Activated CD8-positive, alpha-beta memory T cell treated with anti-CD3 and anti-CD28 coated beads, Interleukin-2, amount 50 U/mL, for 4 hours (primary cell): ENCODE data around the gene ELL.
A peak's percentile ranks its signal among the peaks of the same experiment; 100 is the strongest.
"Not testable (repeated sequence)": the region's sequence is repeated elsewhere in the genome, so short reads cannot be mapped to it uniquely, and the experiment has no call there.

Source experiments
- DNase-seq: peaks from one replicate; pipeline ENCODE4 v3.0.0-alpha.2; 2020

ELL gene

GRCh38 chr19:18419195-18419698 lies 102.6 kb downstream of the ELL start, which contains the start of gene SSBP4:
Gene SSBP4, plus strand, starts transcription at chr19:18419398. Its CDS starts 251 bp downstream, at chr19:18419649.
- DNase-seq, result peak; percentile 64

DNA sequence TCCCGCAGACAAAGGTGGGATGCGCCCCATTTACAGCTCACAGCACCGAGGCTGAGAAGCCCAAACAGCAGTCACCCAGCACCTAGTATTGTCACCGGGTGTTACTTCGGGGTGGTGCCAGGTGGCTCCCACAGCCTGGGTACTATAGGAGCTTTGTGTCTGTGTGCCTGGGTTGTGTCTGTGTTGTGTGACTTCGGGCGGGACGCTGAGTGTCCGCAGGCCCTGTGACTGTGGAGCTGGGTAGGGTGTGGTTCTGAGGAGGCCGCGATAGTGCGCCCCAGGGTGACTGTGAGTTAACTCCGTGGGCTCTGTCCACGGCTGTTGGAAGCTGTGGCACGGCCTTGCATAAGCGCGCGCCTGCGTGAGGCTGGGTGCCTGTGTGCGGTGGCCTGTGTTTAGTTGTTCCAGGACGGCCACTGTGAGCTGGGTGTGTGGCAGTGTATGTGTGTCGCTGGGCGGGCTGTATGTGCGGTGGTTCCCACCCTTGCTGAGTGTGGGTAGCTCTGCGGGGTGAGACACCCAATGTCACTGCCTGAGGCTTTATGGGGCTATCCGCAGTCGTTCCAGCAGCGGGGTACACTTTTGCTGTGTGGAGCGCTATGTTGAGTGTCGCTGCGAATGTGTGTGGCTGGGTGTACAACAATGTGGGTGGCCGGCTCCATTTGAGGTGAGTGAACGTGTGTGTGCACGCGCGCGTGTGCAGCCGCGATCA lies 103.2 kb downstream of the ELL start:
- DNase-seq, result peak; percentile 31

DNA sequence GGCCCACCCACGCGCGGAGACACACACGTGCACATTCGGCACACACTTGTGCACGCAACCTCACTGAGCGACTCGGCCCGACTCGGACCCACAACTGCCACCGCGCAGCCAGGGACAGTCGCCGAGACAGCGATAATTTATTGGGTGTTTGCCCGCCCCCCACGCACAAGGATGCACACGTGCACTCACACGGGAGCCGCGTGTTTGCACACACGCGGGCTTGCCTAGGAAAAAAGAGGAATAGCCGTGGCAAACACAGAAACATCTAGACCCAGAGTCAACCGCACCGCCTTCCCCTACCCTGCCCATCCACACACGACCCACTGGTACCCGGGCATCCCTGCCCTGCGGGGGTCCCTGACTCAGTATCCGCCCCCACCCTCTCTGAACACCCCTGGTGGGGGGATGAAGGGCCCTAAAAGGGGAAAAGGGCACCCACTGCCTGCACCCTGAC lies 103.8 kb downstream of the ELL start:
- DNase-seq, result peak; percentile 46

DNA sequence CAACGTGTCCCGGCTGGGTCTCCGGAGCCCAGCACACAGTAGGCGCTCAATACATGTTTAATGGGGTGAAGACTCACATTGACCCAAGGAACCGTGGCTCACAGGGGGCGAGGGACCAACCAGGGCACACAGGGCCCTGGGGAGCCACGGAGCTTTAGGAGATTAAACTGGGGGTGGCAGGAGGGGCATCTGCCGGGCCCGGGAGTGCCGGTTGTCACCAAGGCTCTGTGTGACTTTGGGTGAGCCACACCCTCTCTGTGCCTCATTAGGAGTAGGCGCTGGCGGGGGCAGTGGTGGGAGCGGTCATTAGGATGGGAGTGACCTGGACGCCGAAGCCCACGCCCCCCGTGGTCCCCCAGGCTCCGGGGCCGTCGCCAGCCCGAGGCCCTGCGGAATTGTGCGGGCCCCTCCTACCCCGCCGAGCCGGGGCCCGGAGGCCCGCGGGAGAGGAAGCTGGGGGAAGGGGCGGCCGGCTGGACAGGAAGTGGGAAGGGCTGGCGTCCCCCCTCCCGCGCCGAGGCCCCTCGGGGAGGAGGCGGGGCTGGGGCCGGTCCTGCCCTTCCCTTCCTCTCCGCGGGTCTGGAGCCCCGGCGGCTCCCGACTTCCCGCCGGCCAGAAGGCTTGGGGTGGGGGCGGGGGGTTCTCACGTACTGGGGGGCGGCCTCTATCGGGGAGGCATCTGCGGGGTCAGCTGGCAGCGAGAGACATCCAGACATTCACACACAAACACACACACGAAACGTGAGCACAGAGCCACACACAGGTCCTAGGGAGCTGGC lies 104.4 kb downstream of the ELL start:
- DNase-seq, result peak; percentile 29

DNA sequence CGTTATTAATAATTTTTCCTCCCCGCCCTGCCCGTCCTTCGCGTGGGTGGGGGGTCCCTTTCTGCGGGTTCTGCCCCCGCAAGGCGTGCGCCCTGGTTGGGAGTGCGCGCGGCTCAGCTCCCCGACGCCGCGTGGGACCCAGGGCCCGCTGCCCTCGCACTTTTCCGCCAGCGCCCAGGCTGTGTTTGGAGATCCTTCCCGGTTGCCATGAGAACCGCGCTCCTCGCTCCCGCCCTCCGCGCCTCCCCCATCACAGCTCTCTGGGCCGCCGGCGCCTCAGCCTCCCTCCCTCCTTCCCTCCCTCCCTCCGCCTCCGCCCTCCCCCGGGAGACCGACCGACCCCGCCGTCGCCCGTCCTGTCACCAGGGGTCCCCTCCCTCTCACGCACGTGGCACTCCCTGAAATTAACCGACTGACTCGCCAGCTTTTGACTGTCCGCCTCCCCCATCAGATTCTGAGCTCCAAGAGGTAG lies 105.1 kb downstream of the ELL start:
- peak; percentile 56 for DNase-seq

- DNase-seq, result no peak
These were observed 106.5 kb downstream of the ELL start for GRCh38 chr19:18415178-18415867.

DNA sequence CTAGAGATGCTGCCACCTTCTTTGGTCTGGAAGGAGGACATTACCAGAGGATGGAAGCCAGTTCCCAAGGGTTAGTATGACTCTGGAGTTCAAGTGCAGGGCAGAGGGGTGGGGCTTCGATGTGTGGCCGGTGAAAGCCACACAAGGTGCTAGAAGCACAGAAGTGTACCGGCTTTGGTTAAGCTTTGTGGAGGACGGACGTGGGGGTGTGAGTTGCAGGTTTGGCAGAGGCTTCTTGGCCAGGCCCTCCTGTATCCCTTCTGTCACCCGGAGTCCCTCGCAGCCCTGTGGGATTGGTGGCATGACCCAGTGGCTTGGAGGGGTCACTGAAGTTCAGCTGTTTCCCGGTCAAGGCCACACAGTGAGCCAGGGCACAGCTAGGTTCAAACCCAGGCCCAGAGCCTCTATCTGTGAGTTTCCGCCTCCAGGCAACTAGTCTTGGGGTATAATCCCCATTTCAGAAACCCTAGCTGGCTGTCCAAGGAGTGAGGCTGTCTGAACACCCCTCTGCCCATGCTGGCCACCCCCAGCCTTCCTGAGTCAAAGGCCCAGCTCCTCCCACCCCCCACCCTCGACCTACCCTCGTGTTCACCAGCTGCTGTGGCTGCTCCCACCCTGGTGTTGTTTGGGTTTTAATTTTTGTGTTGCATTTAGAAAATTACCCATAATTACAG lies 107.2 kb downstream of the ELL start:
- no peak for DNase-seq

- DNase-seq, result no peak
These were observed 109.1 kb downstream of the ELL start for GRCh38 chr19:18412610-18413239.

GRCh38 chr19:18408053-18408476 lies 113.8 kb downstream of the ELL start:
- DNase-seq, result no peak

- no peak for DNase-seq
These were observed 115.1 kb downstream of the ELL start for GRCh38 chr19:18406749-18407148.

DNA sequence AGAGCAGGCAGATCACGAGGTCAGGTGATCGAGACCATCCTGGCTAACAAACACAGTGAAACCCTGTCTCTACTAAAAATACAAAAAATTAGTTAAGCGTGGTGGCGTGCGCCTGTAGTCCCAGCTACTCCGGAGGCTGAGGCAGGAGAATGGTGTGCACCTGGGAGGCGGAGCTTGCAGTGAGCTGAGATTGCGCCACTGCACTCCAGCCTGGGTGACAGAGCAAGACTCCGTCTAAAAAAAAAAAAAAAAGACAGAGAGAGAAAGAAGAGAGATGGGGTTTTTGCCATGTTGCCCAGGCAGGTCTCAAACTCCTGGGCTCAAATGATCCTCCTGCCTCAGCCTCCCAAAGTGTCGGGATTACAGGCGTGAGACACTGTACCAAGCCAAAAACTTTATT lies 116.1 kb downstream of the ELL start:
- not testable (repeated sequence) for DNase-seq

GRCh38 chr19:18402455-18403248 lies 119.2 kb downstream of the ELL start:
- not testable (repeated sequence) for DNase-seq

DNA sequence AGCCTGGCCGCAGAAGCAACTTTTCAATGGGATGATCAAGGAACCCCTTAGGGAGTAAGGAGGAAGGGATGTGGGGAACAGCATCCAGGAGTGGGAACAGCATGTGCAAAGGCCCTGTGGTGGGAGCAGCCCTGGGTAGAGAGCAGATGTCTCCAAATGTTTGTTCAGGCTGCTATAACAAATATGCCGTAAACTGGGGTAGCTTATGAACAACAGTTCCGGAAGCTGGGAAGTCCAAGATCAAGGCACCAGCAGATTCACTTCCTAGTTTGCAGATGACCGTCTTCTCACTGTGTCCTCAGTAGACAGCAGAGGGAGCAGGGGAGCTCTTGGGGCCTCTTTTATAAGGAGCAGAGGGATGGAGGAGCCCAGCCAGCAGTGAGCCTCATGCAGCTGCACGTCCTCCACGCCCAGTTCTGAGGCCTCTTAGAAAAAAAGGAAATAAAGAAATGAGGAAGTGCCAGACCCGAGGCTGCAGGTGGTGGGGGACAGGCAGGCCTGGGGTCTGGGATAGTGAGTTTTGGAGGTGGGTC lies 120.2 kb downstream of the ELL start:
- no peak for DNase-seq

- DNase-seq, result no peak
These were observed 122.9 kb downstream of the ELL start for GRCh38 chr19:18399008-18399407.

- no peak for DNase-seq
These were observed 124.3 kb downstream of the ELL start, which contains the start of gene LRRC25 for GRCh38 chr19:18397242-18398202. Gene LRRC25, minus strand, starts transcription at chr19:18397622. Its CDS starts 659 bp downstream, at chr19:18396963.

- no peak for DNase-seq
These were observed 125.2 kb downstream of the ELL start for GRCh38 chr19:18396471-18397241.

DNA sequence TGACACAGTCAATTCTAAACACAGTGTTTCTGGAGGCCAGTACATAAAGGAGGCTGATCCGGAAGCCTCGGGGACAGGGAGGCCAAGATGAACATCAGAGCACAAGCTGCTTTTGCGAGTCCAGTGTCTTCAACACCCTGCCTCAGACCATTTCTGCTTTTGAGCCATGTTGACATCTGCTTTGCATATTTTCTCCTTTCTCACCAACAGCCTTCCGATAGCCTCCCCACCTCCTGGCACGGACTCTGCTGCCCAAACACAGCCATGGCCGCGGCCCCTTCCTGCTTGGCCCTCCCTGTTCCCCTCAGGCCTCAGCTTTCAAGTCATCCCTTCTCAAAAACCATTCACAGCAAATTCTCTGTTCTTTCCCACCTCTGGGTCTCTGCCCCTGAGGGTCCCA lies 128.0 kb downstream of the ELL start:
- DNase-seq, result no peak

DNA sequence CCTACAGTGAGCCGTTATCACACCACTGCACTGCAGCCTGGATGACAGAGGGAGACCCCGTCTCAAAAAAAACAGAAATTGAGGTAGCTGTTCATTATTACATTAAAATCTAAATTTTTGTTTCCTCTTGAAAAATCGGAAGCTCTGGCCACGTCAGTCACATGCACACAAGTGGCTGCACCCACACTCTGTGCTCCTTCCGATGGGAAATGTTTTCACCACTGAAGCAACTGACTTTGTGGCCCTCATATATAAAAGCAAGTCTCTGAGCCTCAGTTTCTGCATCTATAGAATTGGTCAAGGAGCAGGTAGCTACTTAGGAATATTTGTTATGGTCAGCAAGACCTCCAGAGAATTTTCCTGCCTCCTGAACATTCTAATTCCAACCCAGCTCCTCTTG lies 128.9 kb downstream of the ELL start:
- no peak for DNase-seq
